ENCODE data around the gene OR52E1. TPM values are rescaled to one million over a fixed set of nuclear protein-coding genes. Genes with fewer than 3 reads are reported as not detected.

OR52E1 gene
- total RNA-seq: not detected in 2 replicates
- long read RNA-seq: 0 reads

GRCh38 chr11:5069272-5069671 lies at the start of gene OR52E1:
Gene OR52E1 (plus strand): TSS chr11:5069572.
- TF ChIP-seq CTCF (conservative IDR thresholded peaks at IDR 0.05): no peak
- no peaks in the 10 kb centered on the region for H3K4me1 Mint-ChIP-seq
- H3K4me3 Mint-ChIP-seq: no peak within 1 kb of the TSS
- peaks cover 23% of the 10 kb centered on the region for H3K27me3 Mint-ChIP-seq (ENCODE audit: low read depth)
- no peak for DNase-seq (ENCODE audit: low read depth, low spot score)
- no peaks in the 10 kb centered on the region for H3K36me3 Mint-ChIP-seq (ENCODE audit: low read depth)
- H3K9me3 Mint-ChIP-seq: no peaks in the 10 kb centered on the region
- peak within 1 kb of the TSS; percentile 81 for H3K27ac Mint-ChIP-seq (ENCODE audit: unreplicated experiment)

GRCh38 chr11:5021996-5022395 lies 47.4 kb upstream of the OR52E1 start:
- no peak for DNase-seq (ENCODE audit: low read depth, low spot score)
- no peak overlapping the region for H3K27ac Mint-ChIP-seq (ENCODE audit: unreplicated experiment)
- peaks cover 11% of the 10 kb centered on the region for H3K9me3 Mint-ChIP-seq
- no peak overlapping the region for H3K4me3 Mint-ChIP-seq
- H3K36me3 Mint-ChIP-seq (ENCODE audit: low read depth): no peaks in the 10 kb centered on the region
- TF ChIP-seq CTCF (conservative IDR thresholded peaks at IDR 0.05): no peak
- H3K27me3 Mint-ChIP-seq (ENCODE audit: low read depth): peaks cover 6% of the 10 kb centered on the region
- H3K4me1 Mint-ChIP-seq: no peaks in the 10 kb centered on the region

- Mint-ChIP-seq H3K4me1 (no peaks in the 10 kb centered on the region), H3K36me3 (ENCODE audit: low read depth) (no peaks in the 10 kb centered on the region), H3K9me3 (no peaks in the 10 kb centered on the region), H3K27me3 (ENCODE audit: low read depth) (no peaks in the 10 kb centered on the region), H3K4me3 (no peak overlapping the region), H3K27ac (ENCODE audit: unreplicated experiment) (no peak overlapping the region)
- TF ChIP-seq CTCF (conservative IDR thresholded peaks at IDR 0.05): no peak
- no peak for DNase-seq (ENCODE audit: low read depth, low spot score)
These were observed 32.7 kb upstream of the OR52E1 start for GRCh38 chr11:5036669-5037068.

- no peak for TF ChIP-seq CTCF (conservative IDR thresholded peaks at IDR 0.05)
- H3K4me1 Mint-ChIP-seq: no peaks in the 10 kb centered on the region
- no peaks in the 10 kb centered on the region for H3K9me3 Mint-ChIP-seq
- H3K27me3 Mint-ChIP-seq (ENCODE audit: low read depth): no peaks in the 10 kb centered on the region
- H3K4me3 Mint-ChIP-seq: no peak overlapping the region
- H3K27ac Mint-ChIP-seq (ENCODE audit: unreplicated experiment): no peak overlapping the region
- DNase-seq (ENCODE audit: low read depth, low spot score): no peak
- no peaks in the 10 kb centered on the region for H3K36me3 Mint-ChIP-seq (ENCODE audit: low read depth)
These were observed 31.4 kb upstream of the OR52E1 start for GRCh38 chr11:5037926-5038325.

- no peaks in the 10 kb centered on the region for H3K4me1 Mint-ChIP-seq
- TF ChIP-seq CTCF (conservative IDR thresholded peaks at IDR 0.05): no peak
These were observed 31.0 kb upstream of the OR52E1 start for GRCh38 chr11:5038341-5038740.

GRCh38 chr11:5040876-5041275 lies 28.5 kb upstream of the OR52E1 start:
- H3K9me3 Mint-ChIP-seq: no peaks in the 10 kb centered on the region
- no peak overlapping the region for H3K4me3 Mint-ChIP-seq
- no peak overlapping the region for H3K27ac Mint-ChIP-seq (ENCODE audit: unreplicated experiment)
- no peak for DNase-seq (ENCODE audit: low read depth, low spot score)
- no peaks in the 10 kb centered on the region for H3K4me1 Mint-ChIP-seq
- no peaks in the 10 kb centered on the region for H3K36me3 Mint-ChIP-seq (ENCODE audit: low read depth)
- H3K27me3 Mint-ChIP-seq (ENCODE audit: low read depth): peaks cover 3% of the 10 kb centered on the region
- no peak for TF ChIP-seq CTCF (conservative IDR thresholded peaks at IDR 0.05)

More at GRCh38 chr11:5038341-5038740, 31.0 kb upstream of the OR52E1 start:
- no peak overlapping the region for H3K4me3 Mint-ChIP-seq
- H3K27me3 Mint-ChIP-seq (ENCODE audit: low read depth): no peaks in the 10 kb centered on the region
- H3K9me3 Mint-ChIP-seq: no peaks in the 10 kb centered on the region
- H3K36me3 Mint-ChIP-seq (ENCODE audit: low read depth): no peaks in the 10 kb centered on the region
- H3K27ac Mint-ChIP-seq (ENCODE audit: unreplicated experiment): no peak overlapping the region
- DNase-seq (ENCODE audit: low read depth, low spot score): no peak

Data from neural crest cell (in vitro differentiated cells).